Chondrocyte (in vitro differentiated cells): Measurements from ENCODE around the gene DIP2C. TPM values are rescaled to one million over a fixed set of nuclear protein-coding genes. Genes with fewer than 3 reads are reported as not detected.
A peak's percentile ranks its signal among the peaks of the same experiment; 100 is the strongest.
"Not testable (repeated sequence)": the region's sequence is repeated elsewhere in the genome, so short reads cannot be mapped to it uniquely, and the experiment has no call there.

Source experiments
- DNase-seq: peaks from one replicate; pipeline ENCODE4 v3.0.0; 2021; ENCODE audit warnings: mixed read lengths, low spot score
- H3K27ac Mint-ChIP-seq: one replicate; pipeline ENCODE4 v1.8.0; 2021; ENCODE audit warnings: mild to moderate bottlenecking, moderate library complexity, mixed read lengths; ENCODE audit not compliant: unreplicated experiment
- H3K27me3 Mint-ChIP-seq: 2 replicates; pipeline ENCODE4 v1.8.0; 2021; ENCODE audit warnings: low read depth, mixed read lengths
- H3K36me3 Mint-ChIP-seq: 2 replicates; pipeline ENCODE4 v1.8.0; 2021; ENCODE audit warnings: low read depth, mixed read lengths
- H3K4me1 Mint-ChIP-seq: 2 replicates; pipeline ENCODE4 v1.8.0; 2021; ENCODE audit warnings: low read depth, mild to moderate bottlenecking, mixed read lengths
- H3K4me3 Mint-ChIP-seq: one replicate; pipeline ENCODE4 v1.8.0; 2021; ENCODE audit warnings: mild to moderate bottlenecking, moderate library complexity, mixed read lengths; ENCODE audit not compliant: unreplicated experiment
- H3K9me3 Mint-ChIP-seq: 2 replicates; pipeline ENCODE4 v1.8.0; 2021; ENCODE audit warnings: low read depth, mixed read lengths
- CTCF ChIP-seq: fragments of 200-600 bp; sonication (generic); IDR thresholded peaks from 2 replicates; pipeline ENCODE4 v1.5.0; 2021; ENCODE audit warnings: antibody characterized with exemption, mild to moderate bottlenecking, moderate library complexity
- total RNA-seq: library from RNA; stranded (reverse); gene quantifications from 3 replicates; pipeline ENCODE4 v1.2.1, GENCODE V29; 2021

The DIP2C gene
- total RNA-seq, 1 donor from 2014 or later, result 47.9 TPM

GRCh38 chr10:651692-652091 lies 37.8 kb downstream of the DIP2C start:
- Mint-ChIP-seq H3K27ac (no peak overlapping the region), H3K27me3 (no peaks in the 10 kb centered on the region), H3K36me3 (no peaks in the 10 kb centered on the region), H3K4me1 (peaks cover 28% of the 10 kb centered on the region), H3K4me3 (no peak overlapping the region), H3K9me3 (no peaks in the 10 kb centered on the region)
- DNase-seq, result no peak
- TF ChIP-seq CTCF, result no peak

GRCh38 chr10:650886-651615 lies 38.4 kb downstream of the DIP2C start:
- DNase-seq, result no peak
- Mint-ChIP-seq H3K4me1 (peaks cover 28% of the 10 kb centered on the region), H3K9me3 (no peaks in the 10 kb centered on the region), H3K27ac (peak overlapping the region; percentile 49), H3K4me3 (no peak overlapping the region), H3K27me3 (no peaks in the 10 kb centered on the region), H3K36me3 (no peaks in the 10 kb centered on the region)
- TF ChIP-seq CTCF, result no peak

DNA sequence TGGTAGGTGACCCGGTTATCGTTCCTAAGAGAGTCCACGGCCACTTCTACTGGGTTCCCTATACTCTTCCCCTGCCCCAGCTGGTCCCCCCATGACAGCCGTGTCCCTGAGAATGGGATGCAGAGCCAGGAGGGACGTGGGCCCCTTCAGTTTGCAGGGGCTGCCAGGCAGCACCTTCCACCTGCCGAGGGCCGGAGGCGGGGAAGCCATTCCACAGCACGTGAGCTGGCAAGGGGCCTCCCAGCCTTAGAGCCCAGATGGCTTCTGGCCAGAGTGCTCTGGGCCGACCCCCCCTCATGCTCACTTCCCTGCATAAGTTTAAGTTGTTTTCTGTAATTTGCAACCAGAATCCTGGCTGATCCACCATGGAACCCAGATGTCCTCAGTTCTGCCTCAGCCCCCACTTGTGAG lies 39.0 kb downstream of the DIP2C start:
- peaks cover 28% of the 10 kb centered on the region for H3K4me1 Mint-ChIP-seq
- H3K4me3 Mint-ChIP-seq, result no peak overlapping the region
- DNase-seq, result no peak
- TF ChIP-seq CTCF, result no peak
- no peaks in the 10 kb centered on the region for H3K27me3 Mint-ChIP-seq
- no peaks in the 10 kb centered on the region for H3K9me3 Mint-ChIP-seq
- no peak overlapping the region for H3K27ac Mint-ChIP-seq
- H3K36me3 Mint-ChIP-seq, result no peaks in the 10 kb centered on the region

DNA sequence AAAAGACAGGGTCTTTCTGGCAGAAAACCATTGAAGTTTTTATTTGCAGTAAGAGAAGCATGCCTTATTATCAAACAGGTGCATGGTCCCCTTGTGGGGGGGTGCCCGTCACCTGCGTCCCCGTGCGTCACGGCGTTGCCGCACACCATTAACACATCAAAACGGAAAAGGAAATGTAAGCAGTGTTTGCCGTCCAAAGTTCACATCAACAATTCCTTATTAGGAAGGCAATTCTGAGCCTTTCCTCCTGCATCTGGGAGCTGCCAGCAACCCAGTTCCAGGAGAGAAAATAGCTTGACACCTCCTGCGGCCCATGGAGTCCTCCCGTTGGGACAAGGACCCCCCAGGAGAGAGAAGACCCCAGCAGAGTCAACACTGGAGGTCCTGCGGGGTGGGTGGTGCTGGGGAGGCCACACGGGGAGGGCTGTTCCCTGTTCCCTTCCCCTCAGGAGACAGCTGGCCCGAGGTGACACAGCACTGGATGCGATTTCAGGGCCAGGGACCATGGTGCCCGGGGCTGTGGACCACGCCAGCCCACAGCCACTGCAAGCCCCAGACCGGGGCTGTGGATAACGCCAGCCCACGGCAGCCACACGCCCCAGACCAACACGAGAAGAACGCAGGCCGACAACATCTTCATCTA lies 39.5 kb downstream of the DIP2C start:
- no peak for DNase-seq
- H3K4me3 Mint-ChIP-seq, result no peak overlapping the region

GRCh38 chr10:649445-649797 lies 40.0 kb downstream of the DIP2C start:
- H3K4me3 Mint-ChIP-seq, result no peak overlapping the region
- no peak for TF ChIP-seq CTCF
- peak overlapping the region; percentile 36 for H3K27ac Mint-ChIP-seq

More for the DNA sequence above, 39.5 kb downstream of the DIP2C start:
- H3K36me3 Mint-ChIP-seq, result no peaks in the 10 kb centered on the region
- peaks cover 4% of the 10 kb centered on the region for H3K9me3 Mint-ChIP-seq
- peaks cover 28% of the 10 kb centered on the region for H3K4me1 Mint-ChIP-seq
- H3K27ac Mint-ChIP-seq, result peak overlapping the region; percentile 36
- no peaks in the 10 kb centered on the region for H3K27me3 Mint-ChIP-seq
- no peak for TF ChIP-seq CTCF

GRCh38 chr10:647019-647418 lies 42.4 kb downstream of the DIP2C start:
- not testable (repeated sequence) for H3K27ac Mint-ChIP-seq, H3K9me3 Mint-ChIP-seq, H3K27me3 Mint-ChIP-seq, H3K4me3 Mint-ChIP-seq, DNase-seq, H3K36me3 Mint-ChIP-seq
- peaks cover 25% of the 10 kb centered on the region for H3K4me1 Mint-ChIP-seq

More at GRCh38 chr10:649445-649797, 40.0 kb downstream of the DIP2C start:
- no peak for DNase-seq
- Mint-ChIP-seq H3K4me1 (peaks cover 28% of the 10 kb centered on the region), H3K9me3 (peaks cover 8% of the 10 kb centered on the region), H3K36me3 (peaks cover 3% of the 10 kb centered on the region), H3K27me3 (no peaks in the 10 kb centered on the region)
